Activated CD4-positive, alpha-beta T cell treated with anti-CD3 and anti-CD28 coated beads for 36 hours (primary cell): ENCODE data around the gene ADORA2A. TPM values are rescaled to one million over a fixed set of nuclear protein-coding genes. Genes with fewer than 3 reads are reported as not detected.

Experiments
- ATAC-seq: fragments of 200-7000 bp; cut with Tn5 transposase; one replicate; pipeline ENCODE4 v1.10.0; 2021; ENCODE audit warnings: mild to moderate bottlenecking, moderate library complexity
- CTCF ChIA-PET: fragments of 350-600 bp; sonication (Branson Sonifier 250); formaldehyde crosslinking; loops from one replicate; lab custom pipeline; 2021; ENCODE audit warnings: antibody characterized with exemption; lab: Charles Lee
- POLR2A ChIA-PET: fragments of 350-600 bp; sonication (Branson Sonifier 250); formaldehyde crosslinking; loops from one replicate; lab custom pipeline; 2021; ENCODE audit warnings: antibody characterized with exemption, inconsistent platforms; lab: Charles Lee
- DNase-seq: peaks from one replicate; pipeline ENCODE4 v3.0.0-alpha.2; 2020
- H3K27ac Mint-ChIP-seq: one replicate; pipeline ENCODE4 v1.8.0; 2021; ENCODE audit warnings: mixed read lengths
- H3K27me3 Mint-ChIP-seq: one replicate; pipeline ENCODE4 v1.8.0; 2021; ENCODE audit warnings: mixed read lengths
- H3K36me3 Mint-ChIP-seq: one replicate; pipeline ENCODE4 v1.8.0; 2021; ENCODE audit warnings: low read depth, mixed read lengths
- H3K4me1 Mint-ChIP-seq: one replicate; pipeline ENCODE4 v1.8.0; 2021; ENCODE audit warnings: mixed read lengths
- H3K4me3 Mint-ChIP-seq: one replicate; pipeline ENCODE4 v1.8.0; 2021; ENCODE audit warnings: mild to moderate bottlenecking, moderate library complexity, mixed read lengths
- H3K9me3 Mint-ChIP-seq: one replicate; pipeline ENCODE4 v1.8.0; 2021; ENCODE audit warnings: low read depth, mixed read lengths
- intact Hi-C, 2 experiments: fragments of 100-400 bp; cut with DNase I in 1 of 2; cut with micrococcal nuclease in 1 of 2; formaldehyde crosslinking; loops; one replicate each; pipeline versions ENCODE4 v1.14.2 to v1.15.1; 2022 to 2024; cut with DNase I, micrococcal nuclease
- total RNA-seq, 2 experiments: library from RNA; stranded (reverse); gene quantifications; one replicate each; pipeline ENCODE4 v1.2.3, GENCODE V29; 2021

Gene ADORA2A
- total RNA-seq, 2 experiments from 2014 or later: 30.6 to 31.3 TPM

DNA sequence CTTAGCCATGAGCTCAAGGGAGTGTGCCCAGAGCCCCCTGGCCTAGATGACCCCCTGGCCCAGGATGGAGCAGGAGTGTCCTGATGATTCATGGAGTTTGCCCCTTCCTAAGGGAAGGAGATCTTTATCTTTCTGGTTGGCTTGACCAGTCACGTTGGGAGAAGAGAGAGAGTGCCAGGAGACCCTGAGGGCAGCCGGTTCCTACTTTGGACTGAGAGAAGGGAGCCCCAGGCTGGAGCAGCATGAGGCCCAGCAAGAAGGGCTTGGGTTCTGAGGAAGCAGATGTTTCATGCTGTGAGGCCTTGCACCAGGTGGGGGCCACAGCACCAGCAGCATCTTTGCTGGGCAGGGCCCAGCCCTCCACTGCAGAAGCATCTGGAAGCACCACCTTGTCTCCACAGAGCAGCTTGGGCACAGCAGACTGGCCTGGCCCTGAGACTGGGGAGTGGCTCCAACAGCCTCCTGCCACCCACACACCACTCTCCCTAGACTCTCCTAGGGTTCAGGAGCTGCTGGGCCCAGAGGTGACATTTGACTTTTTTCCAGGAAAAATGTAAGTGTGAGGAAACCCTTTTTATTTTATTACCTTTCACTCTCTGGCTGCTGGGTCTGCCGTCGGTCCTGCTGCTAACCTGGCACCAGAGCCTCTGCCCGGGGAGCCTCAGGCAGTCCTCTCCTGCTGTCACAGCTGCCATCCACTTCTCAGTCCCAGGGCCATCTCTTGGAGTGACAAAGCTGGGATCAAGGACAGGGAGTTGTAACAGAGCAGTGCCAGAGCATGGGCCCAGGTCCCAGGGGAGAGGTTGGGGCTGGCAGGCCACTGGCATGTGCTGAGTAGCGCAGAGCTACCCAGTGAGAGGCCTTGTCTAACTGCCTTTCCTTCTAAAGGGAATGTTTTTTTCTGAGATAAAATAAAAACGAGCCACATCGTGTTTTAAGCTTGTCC lies 14.3 kb downstream of the ADORA2A start:
- H3K4me3 Mint-ChIP-seq: no peak overlapping the region
- H3K9me3 Mint-ChIP-seq: no peaks in the 10 kb centered on the region
- H3K4me1 Mint-ChIP-seq: peaks cover 61% of the 10 kb centered on the region
- ChIA-PET POLR2A (no interaction called here), CTCF (interaction anchor here (0.5 to 0.9 kb wide), 2 partner anchors 15 to 39 kb away, joined by 3 read pairs; no protein-coding TSS in a partner anchor)
- DNase-seq (no peak), ATAC-seq (no peak)
- H3K27me3 Mint-ChIP-seq: no peaks in the 10 kb centered on the region
- H3K27ac Mint-ChIP-seq: peak overlapping the region; percentile 32
- H3K36me3 Mint-ChIP-seq: peaks cover 44% of the 10 kb centered on the region
- intact Hi-C loops: no loop called here

DNA sequence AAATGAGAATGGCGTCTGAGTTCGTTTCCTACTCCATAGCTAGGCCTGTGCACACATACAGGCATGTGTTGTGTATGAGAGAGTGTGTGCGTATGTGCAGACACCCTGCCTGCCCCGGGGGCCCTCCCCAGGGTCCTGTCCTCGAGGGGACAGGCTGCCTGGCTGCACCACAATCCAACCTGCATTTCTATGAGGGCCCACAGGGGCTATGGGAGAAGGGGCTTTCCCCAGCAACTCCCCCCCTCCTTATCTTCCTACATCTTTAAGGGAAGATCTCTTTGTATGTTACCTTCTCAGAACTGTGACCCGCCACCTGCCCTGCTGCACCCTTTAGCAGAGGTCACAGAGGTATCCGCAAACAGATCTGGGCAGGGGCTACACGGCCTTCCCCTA lies 14.9 kb downstream of the ADORA2A start:
- Mint-ChIP-seq H3K4me1 (peaks cover 54% of the 10 kb centered on the region), H3K36me3 (peaks cover 41% of the 10 kb centered on the region), H3K27me3 (no peaks in the 10 kb centered on the region), H3K27ac (no peak overlapping the region), H3K9me3 (no peaks in the 10 kb centered on the region), H3K4me3 (no peak overlapping the region)
- ChIA-PET POLR2A (no interaction called here), CTCF (no interaction called here)
- intact Hi-C loops: no loop called here
- ATAC-seq: no peak
- no peak for DNase-seq

DNA sequence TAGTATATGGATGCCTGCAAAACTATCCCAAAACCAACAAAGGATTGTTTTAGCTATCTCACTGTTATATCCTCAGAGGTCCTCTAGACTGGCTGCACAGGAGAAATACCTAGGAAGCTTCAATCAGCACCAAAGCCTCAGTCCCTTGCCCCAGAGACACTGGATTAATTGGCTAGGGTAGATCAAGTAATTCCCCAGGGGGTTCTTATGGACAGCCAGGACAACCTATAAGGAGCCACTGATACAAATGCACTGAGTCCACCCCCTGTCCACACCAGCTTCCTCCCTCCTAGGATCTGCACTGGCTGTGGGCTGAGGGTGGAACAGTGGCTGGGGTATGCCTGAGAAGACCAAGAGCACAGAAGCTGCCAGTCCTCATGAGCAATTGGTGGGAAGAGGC lies 16.3 kb downstream of the ADORA2A start:
- no peak for ATAC-seq
- Mint-ChIP-seq H3K27me3 (no peaks in the 10 kb centered on the region), H3K27ac (no peak overlapping the region), H3K36me3 (peaks cover 30% of the 10 kb centered on the region), H3K9me3 (no peaks in the 10 kb centered on the region), H3K4me1 (peaks cover 44% of the 10 kb centered on the region), H3K4me3 (no peak overlapping the region)
- DNase-seq: no peak
- POLR2A ChIA-PET: interaction anchor here (1.0 kb wide), 1 partner anchor 17 kb away, joined by 3 read pairs; no protein-coding TSS in a partner anchor
- intact Hi-C loops: loop anchor here in 1 of 2 experiments (2.0 kb wide), 1 partner anchor 15 kb away; no protein-coding TSS in a partner anchor
- CTCF ChIA-PET: interaction anchor here (0.8 kb wide), 1 partner anchor 1694 kb away, joined by 3 read pairs; no protein-coding TSS in a partner anchor

DNA sequence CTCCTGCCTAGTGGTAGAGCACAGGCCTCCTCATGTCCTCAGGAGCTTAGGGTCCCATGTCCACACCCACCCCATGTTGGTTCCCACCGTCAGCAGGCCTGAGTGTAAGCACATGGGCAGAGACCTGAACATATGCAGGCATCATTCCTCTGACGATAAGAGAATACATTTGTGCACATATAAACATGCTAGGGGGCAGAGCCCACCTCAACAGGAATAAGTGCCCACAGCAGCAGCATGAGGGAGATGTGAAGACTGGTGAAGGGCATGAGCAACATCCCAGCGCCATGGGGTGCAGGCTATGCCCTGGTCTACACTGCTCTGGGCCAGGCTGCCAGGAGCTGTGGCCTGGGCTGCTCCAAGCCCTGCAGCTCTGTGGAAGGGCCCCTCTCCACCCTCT lies 16.9 kb downstream of the ADORA2A start:
- ChIA-PET CTCF (interaction anchor here (0.6 to 0.8 kb wide), 2 partner anchors 1329 to 1695 kb away, joined by 3 read pairs; no protein-coding TSS in a partner anchor), POLR2A (no interaction called here)
- intact Hi-C loops: loop anchor here in 1 of 2 experiments (2.0 kb wide), 1 partner anchor 15 kb away; no protein-coding TSS in a partner anchor
- Mint-ChIP-seq H3K9me3 (no peaks in the 10 kb centered on the region), H3K36me3 (peaks cover 28% of the 10 kb centered on the region), H3K27ac (no peak overlapping the region), H3K4me1 (peaks cover 43% of the 10 kb centered on the region), H3K27me3 (no peaks in the 10 kb centered on the region), H3K4me3 (no peak overlapping the region)
- ATAC-seq (no peak), DNase-seq (no peak)

DNA sequence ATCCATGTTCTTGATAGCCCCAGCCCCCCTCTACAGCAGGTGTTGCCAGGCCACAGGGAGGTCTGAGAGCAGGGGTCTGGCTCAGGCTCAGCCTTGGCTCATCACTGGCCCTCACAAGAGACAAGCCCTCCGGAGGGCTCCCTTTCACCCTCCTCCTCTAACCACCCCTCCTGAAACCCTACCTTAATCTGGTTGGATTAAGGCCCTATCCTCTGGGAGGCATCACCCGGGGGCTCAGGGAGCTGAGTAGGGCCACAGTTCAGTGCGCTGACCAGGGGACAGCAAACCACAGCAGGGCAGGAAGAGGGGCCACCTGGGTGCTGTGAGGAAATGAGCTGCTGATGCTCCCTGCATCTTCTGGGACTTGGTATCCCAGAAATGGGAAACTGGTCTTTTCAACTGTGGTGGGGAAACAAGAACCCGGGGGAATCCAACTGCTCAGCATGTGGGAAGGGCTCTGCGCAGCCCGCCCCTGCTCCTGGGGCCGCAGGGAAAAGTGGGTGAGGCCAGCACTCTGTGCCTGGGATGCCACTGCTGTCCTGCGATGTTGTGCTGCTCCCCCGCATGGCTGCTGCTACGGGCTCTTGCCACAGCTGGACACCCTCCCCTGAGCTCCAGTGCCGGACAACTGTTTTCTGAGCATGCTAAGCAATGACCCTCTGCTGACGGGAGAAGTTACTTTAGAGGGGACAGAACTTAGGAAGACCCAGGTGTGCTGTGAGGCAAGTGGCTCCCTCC lies 17.5 kb downstream of the ADORA2A start:
- intact Hi-C loops: loop anchor here in 1 of 2 experiments (2.0 kb wide), 1 partner anchor 16 kb away; no protein-coding TSS in a partner anchor
- POLR2A ChIA-PET: interaction anchor here (0.5 to 1.1 kb wide), 2 partner anchors 19 to 42 kb away, joined by 3 to 4 read pairs; no protein-coding TSS in a partner anchor

DNA sequence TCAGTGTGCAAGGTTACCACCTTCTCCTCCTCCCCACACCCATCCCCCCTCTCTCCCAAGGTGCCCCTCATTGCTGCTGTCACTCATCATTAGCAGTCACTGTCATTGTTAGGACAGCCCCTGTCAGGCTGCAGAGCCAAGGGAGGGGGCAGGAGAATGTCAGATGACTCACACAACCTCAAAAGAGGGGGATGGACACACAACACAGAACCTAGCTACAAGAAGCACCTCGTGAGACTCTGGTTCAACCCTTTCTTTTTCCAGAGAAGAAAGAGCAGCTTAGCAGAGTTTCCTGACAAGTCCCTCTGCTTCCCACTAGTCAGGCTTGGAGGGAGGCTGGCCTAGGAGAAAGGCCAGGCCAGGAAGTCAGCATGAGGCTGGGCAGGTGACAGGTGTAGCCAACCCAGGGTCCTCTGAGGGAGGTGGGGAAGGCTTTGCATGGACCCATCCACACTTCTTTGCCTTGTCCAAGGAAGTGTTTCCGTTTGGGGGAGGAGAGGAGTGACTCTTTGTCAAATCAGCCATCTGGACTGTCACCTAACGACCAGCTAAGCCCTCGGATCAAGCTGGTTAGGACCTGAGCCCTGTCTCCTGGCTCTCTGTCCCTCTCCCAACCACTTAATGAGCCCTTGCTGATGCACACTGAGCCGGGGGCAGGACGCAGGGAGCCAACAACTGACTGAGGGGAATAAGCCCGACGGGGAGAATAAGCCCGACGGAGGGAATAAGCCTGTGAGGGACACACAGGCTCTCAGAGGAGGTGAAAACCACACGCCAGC lies 18.3 kb downstream of the ADORA2A start:
- Mint-ChIP-seq H3K4me1 (peaks cover 36% of the 10 kb centered on the region), H3K36me3 (peaks cover 22% of the 10 kb centered on the region), H3K9me3 (peaks cover 3% of the 10 kb centered on the region), H3K4me3 (no peak overlapping the region), H3K27ac (peak overlapping the region; percentile 39), H3K27me3 (no peaks in the 10 kb centered on the region)
- intact Hi-C loops: loop anchor here in 1 of 2 experiments (2.0 kb wide), 1 partner anchor 17 kb away; no protein-coding TSS in a partner anchor
- ATAC-seq (peak; percentile 94), DNase-seq (peak; percentile 63)
- POLR2A ChIA-PET: interaction anchor here (0.5 to 1.1 kb wide), 2 partner anchors 18 to 41 kb away, joined by 3 to 4 read pairs; no protein-coding TSS in a partner anchor
- CTCF ChIA-PET: interaction anchor here (1.0 to 1.6 kb wide), 3 partner anchors 10 to 14 kb away, joined by 3 to 4 read pairs (median 3); no protein-coding TSS in a partner anchor

More for the DNA sequence above, 17.5 kb downstream of the ADORA2A start:
- Mint-ChIP-seq H3K4me1 (peaks cover 41% of the 10 kb centered on the region), H3K27me3 (no peaks in the 10 kb centered on the region), H3K27ac (peak overlapping the region; percentile 39), H3K36me3 (peaks cover 27% of the 10 kb centered on the region), H3K9me3 (no peaks in the 10 kb centered on the region), H3K4me3 (no peak overlapping the region)
- no peak for ATAC-seq
- no peak for DNase-seq
- CTCF ChIA-PET: interaction anchor here (0.6 to 1.6 kb wide), 4 partner anchors 10 to 1695 kb away, joined by 3 to 4 read pairs (median 3); no protein-coding TSS in a partner anchor

DNA sequence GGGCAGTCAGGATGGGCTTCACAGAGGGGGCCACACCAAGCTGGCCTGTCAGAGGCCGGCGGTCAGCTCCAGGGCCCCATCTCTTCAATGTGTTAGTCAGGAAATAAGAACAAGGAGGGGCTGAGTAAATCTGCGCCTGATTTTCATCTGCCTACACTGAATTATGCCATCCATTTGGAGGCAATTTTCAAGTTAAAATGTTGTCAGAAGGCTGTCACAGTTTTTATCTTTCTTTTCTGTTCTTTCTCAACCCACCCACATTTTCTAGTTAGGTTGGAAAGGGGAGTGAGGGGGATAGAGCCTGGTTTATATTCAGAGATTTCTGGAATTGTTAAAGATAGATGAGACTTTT lies 18.8 kb downstream of the ADORA2A start:
- ATAC-seq: no peak
- intact Hi-C loops: no loop called here
- Mint-ChIP-seq H3K4me1 (peaks cover 31% of the 10 kb centered on the region), H3K36me3 (peaks cover 17% of the 10 kb centered on the region), H3K27me3 (no peaks in the 10 kb centered on the region), H3K9me3 (peaks cover 3% of the 10 kb centered on the region), H3K4me3 (no peak overlapping the region), H3K27ac (no peak overlapping the region)
- no peak for DNase-seq
- ChIA-PET POLR2A (interaction anchor here (1.1 kb wide), 1 partner anchor 41 kb away, joined by 4 read pairs; no protein-coding TSS in a partner anchor), CTCF (interaction anchor here (1.0 to 1.6 kb wide), 3 partner anchors 9 to 16 kb away, joined by 3 to 4 read pairs (median 3); no protein-coding TSS in a partner anchor)

DNA sequence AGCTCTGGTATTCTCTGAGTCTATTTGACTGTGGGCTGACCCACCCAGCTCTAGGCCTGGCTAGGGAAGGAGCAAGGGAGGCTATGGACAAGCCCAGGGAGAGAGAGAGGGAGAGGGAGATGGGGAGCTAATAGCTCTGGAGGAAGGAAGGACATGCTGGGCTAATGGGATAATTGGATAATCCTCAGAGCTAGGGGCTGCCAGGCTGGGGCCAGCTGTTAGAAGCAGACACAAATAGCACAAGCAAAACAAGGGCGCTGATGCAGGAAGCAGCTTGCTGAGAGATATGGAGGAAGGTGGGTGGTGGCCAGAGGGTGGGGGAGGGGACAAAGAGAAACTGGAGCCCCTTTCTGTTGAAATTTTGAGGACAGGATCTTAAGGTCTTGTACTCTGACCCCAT lies 23.2 kb downstream of the ADORA2A start:
- intact Hi-C loops: no loop called here
- ChIA-PET CTCF (no interaction called here), POLR2A (no interaction called here)
- DNase-seq (no peak), ATAC-seq (no peak)
- Mint-ChIP-seq H3K27me3 (no peaks in the 10 kb centered on the region), H3K9me3 (peaks cover 3% of the 10 kb centered on the region), H3K36me3 (peaks cover 6% of the 10 kb centered on the region), H3K4me3 (no peak overlapping the region), H3K4me1 (peaks cover 11% of the 10 kb centered on the region), H3K27ac (no peak overlapping the region)

DNA sequence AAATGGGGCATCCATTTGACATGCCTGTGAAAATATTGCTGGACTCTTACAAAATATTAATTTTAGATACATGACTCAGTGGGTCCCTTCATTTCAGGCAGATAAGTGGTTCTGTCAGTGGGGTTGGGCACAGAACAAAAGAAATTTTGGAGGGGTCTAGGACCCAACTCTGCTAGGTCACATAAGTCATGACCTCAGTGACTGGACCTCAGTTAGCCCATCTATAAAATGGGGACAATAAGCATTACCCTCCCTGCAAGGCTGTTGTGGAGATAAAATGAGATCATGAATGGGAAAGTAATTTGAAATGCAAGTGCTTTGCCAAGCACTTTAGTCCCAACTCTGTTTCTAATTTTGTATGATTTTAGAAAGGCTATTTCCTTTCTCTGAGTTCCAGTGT lies 23.8 kb downstream of the ADORA2A start:
- ChIA-PET POLR2A (no interaction called here), CTCF (no interaction called here)
- Mint-ChIP-seq H3K4me1 (peaks cover 6% of the 10 kb centered on the region), H3K4me3 (no peak overlapping the region), H3K9me3 (peaks cover 3% of the 10 kb centered on the region), H3K27me3 (no peaks in the 10 kb centered on the region), H3K36me3 (peaks cover 6% of the 10 kb centered on the region), H3K27ac (no peak overlapping the region)
- intact Hi-C loops: no loop called here
- DNase-seq: no peak
- ATAC-seq: no peak

DNA sequence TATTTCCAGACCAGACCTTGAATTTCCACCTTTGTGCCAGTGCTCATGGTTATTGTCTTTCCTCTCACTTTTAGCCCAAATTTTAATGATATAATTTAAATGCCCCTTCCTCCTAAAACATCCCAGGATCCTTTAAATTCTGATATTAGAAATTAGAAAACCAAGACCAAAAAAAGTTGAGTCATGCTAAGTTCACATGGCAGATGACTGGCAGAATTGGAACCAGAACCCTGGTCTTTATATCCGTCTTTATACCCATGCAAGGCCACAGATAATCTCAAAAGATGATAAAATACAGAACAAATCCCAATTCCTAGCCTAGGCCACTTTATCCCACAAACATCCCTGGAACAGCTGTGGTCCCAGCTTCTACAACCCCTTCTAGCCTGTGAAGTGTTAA lies 26.5 kb downstream of the ADORA2A start:
- Mint-ChIP-seq H3K27me3 (no peaks in the 10 kb centered on the region), H3K36me3 (peaks cover 4% of the 10 kb centered on the region), H3K9me3 (peaks cover 3% of the 10 kb centered on the region), H3K4me1 (peaks cover 2% of the 10 kb centered on the region), H3K4me3 (no peak overlapping the region), H3K27ac (no peak overlapping the region)
- ATAC-seq (no peak), DNase-seq (no peak)
- ChIA-PET CTCF (interaction anchor here (0.6 kb wide), 2 partner anchors 32 to 347 kb away, joined by 3 read pairs; no protein-coding TSS in a partner anchor), POLR2A (no interaction called here)
- intact Hi-C loops: no loop called here
